IPS-NIHi7 (cell line): Measurements from ENCODE around the gene TNFSF13.
A peak's percentile ranks its signal among the peaks of the same experiment; 100 is the strongest.

ENCODE experiments used
- DNase-seq: peaks from one replicate; pipeline ENCODE4 v3.0.0; 2012; ENCODE audit warnings: mixed read lengths; ENCODE audit errors: extremely low spot score

The TNFSF13 gene

GRCh38 chr17:7552621-7553051 lies 5.9 kb upstream of the TNFSF13 start:
- no peak for DNase-seq

GRCh38 chr17:7553356-7553755 lies 5.2 kb upstream of the TNFSF13 start:
- DNase-seq, result no peak

- DNase-seq, result peak; percentile 35
Observed at GRCh38 chr17:7555320-7555948, 3.1 kb upstream of the TNFSF13 start.

- no peak for DNase-seq
Observed at GRCh38 chr17:7556627-7557026, 1.9 kb upstream of the TNFSF13 start.

GRCh38 chr17:7557147-7557764 lies 1.3 kb upstream of the TNFSF13 start:
- no peak for DNase-seq

GRCh38 chr17:7557775-7558543 lies 591 bp upstream of the TNFSF13 start:
- peak; percentile 69 for DNase-seq

GRCh38 chr17:7559320-7560171 lies 996 bp downstream of the TNFSF13 start:
- DNase-seq, result no peak

- DNase-seq, result peak; percentile 79
Observed at GRCh38 chr17:7560172-7561027, 1.9 kb downstream of the TNFSF13 start.

- peak; percentile 91 for DNase-seq
Observed at GRCh38 chr17:7561028-7561575, 2.6 kb downstream of the TNFSF13 start.

- peak; percentile 96 for DNase-seq
Observed at GRCh38 chr17:7561589-7562207, 3.1 kb downstream of the TNFSF13 start, which contains the start of gene SENP3. Gene SENP3 (plus strand): TSS chr17:7561919. CDS start chr17:7563077, 1,158 bp downstream.

GRCh38 chr17:7562208-7562605 lies 3.7 kb downstream of the TNFSF13 start:
- DNase-seq, result no peak

GRCh38 chr17:7563115-7563869 lies 4.7 kb downstream of the TNFSF13 start:
- DNase-seq, result no peak

GRCh38 chr17:7569571-7569970 lies 11.0 kb downstream of the TNFSF13 start:
- DNase-seq, result no peak

- no peak for DNase-seq
Observed at GRCh38 chr17:7570351-7570750, 11.8 kb downstream of the TNFSF13 start.

- no peak for DNase-seq
Observed at GRCh38 chr17:7572338-7572587, 13.7 kb downstream of the TNFSF13 start.

GRCh38 chr17:7572588-7573323 lies 14.2 kb downstream of the TNFSF13 start:
- peak; percentile 97 for DNase-seq

GRCh38 chr17:7573324-7574080 lies 15.0 kb downstream of the TNFSF13 start:
- peak; percentile 78 for DNase-seq
